ENCODE results near the gene PRC1. TPM values are rescaled to one million over a fixed set of nuclear protein-coding genes. Genes with fewer than 3 reads are reported as not detected.

PRC1 gene
- total and polyA plus RNA-seq, 2 donors = 8.3 to 75.8 TPM

GRCh38 chr15:90945091-90945490 is 49.2 kb downstream of the PRC1 start:
- no peak overlapping the region for H3K27ac ChIP-seq (ENCODE audit: low read depth)
- no peak for DNase-seq (ENCODE audit: extremely low spot score)
- no peaks in the 10 kb centered on the region for H3K4me1 ChIP-seq (ENCODE audit: insufficient read depth)
- 89% methylated on average over 7 of the region's 7 CpGs for WGBS
- no peak overlapping the region for H3K4me3 ChIP-seq (ENCODE audit: low read depth, low read length)
- H3K36me3 ChIP-seq (ENCODE audit: insufficient read depth) = peaks cover 9% of the 10 kb centered on the region

- WGBS = 92% methylated on average over 12 of the region's 12 CpGs
- no peaks in the 10 kb centered on the region for H3K4me1 ChIP-seq (ENCODE audit: insufficient read depth)
- no peak overlapping the region for H3K4me3 ChIP-seq (ENCODE audit: low read depth, low read length)
- H3K27ac ChIP-seq (ENCODE audit: low read depth) = no peak overlapping the region
- H3K36me3 ChIP-seq (ENCODE audit: insufficient read depth) = peaks cover 9% of the 10 kb centered on the region
- no peak for DNase-seq (ENCODE audit: extremely low spot score)
These were observed 51.8 kb downstream of the PRC1 start for GRCh38 chr15:90942354-90943120.

GRCh38 chr15:90941038-90941437 is 53.3 kb downstream of the PRC1 start:
- peaks cover 9% of the 10 kb centered on the region for H3K36me3 ChIP-seq (ENCODE audit: insufficient read depth)

GRCh38 chr15:90939756-90940155 is 54.6 kb downstream of the PRC1 start:
- Histone ChIP-seq H3K36me3 (ENCODE audit: insufficient read depth) (peaks cover 7% of the 10 kb centered on the region), H3K4me1 (ENCODE audit: insufficient read depth) (no peaks in the 10 kb centered on the region), H3K27ac (ENCODE audit: low read depth) (no peak overlapping the region), H3K4me3 (ENCODE audit: low read depth, low read length) (no peak overlapping the region)
- 77% methylated on average over 7 of the region's 7 CpGs for WGBS
- no peak for DNase-seq (ENCODE audit: extremely low spot score)

More at GRCh38 chr15:90941038-90941437, 53.3 kb downstream of the PRC1 start:
- DNase-seq (ENCODE audit: extremely low spot score) = no peak
- H3K4me3 ChIP-seq (ENCODE audit: low read depth, low read length) = no peak overlapping the region
- H3K4me1 ChIP-seq (ENCODE audit: insufficient read depth) = no peaks in the 10 kb centered on the region
- WGBS = 94% methylated on average over 4 of the region's 4 CpGs
- no peak overlapping the region for H3K27ac ChIP-seq (ENCODE audit: low read depth)

- Histone ChIP-seq H3K4me3 (ENCODE audit: low read depth, low read length) (no peak overlapping the region), H3K4me1 (ENCODE audit: insufficient read depth) (no peaks in the 10 kb centered on the region), H3K27ac (ENCODE audit: low read depth) (no peak overlapping the region), H3K36me3 (ENCODE audit: insufficient read depth) (peaks cover 7% of the 10 kb centered on the region)
- 93% methylated on average over 5 of the region's 5 CpGs for whole genome bisulfite sequencing
- DNase-seq (ENCODE audit: extremely low spot score) = no peak
These were observed 56.1 kb downstream of the PRC1 start for GRCh38 chr15:90938261-90938660.

- no peak for DNase-seq (ENCODE audit: extremely low spot score)
- Histone ChIP-seq H3K4me3 (ENCODE audit: low read depth, low read length) (no peak overlapping the region), H3K36me3 (ENCODE audit: insufficient read depth) (peaks cover 5% of the 10 kb centered on the region), H3K4me1 (ENCODE audit: insufficient read depth) (no peaks in the 10 kb centered on the region), H3K27ac (ENCODE audit: low read depth) (no peak overlapping the region)
- 72% methylated on average over 1 of the region's 1 CpG for WGBS
These were observed 57.5 kb downstream of the PRC1 start for GRCh38 chr15:90936823-90937222.

- no peak for DNase-seq (ENCODE audit: extremely low spot score)
- Histone ChIP-seq H3K4me3 (ENCODE audit: low read depth, low read length) (peak within 1 kb of the TSS; percentile 50), H3K36me3 (ENCODE audit: insufficient read depth) (no peaks in the 10 kb centered on the region), H3K27ac (ENCODE audit: low read depth) (peak within 1 kb of the TSS; percentile 71), H3K4me1 (ENCODE audit: insufficient read depth) (no peaks in the 10 kb centered on the region)
- under 1% methylated on average over 65 of the region's 65 CpGs for WGBS
These were observed 59.2 kb downstream of the PRC1 start, which contains the start of gene UNC45A for GRCh38 chr15:90934949-90935751. Gene UNC45A (plus strand): TSS chr15:90935285. CDS start chr15:90935325, 40 bp downstream.

- WGBS = 3% methylated on average over 19 of the region's 19 CpGs
- Histone ChIP-seq H3K4me3 (ENCODE audit: low read depth, low read length) (peak overlapping the region; percentile 50), H3K36me3 (ENCODE audit: insufficient read depth) (no peaks in the 10 kb centered on the region), H3K4me1 (ENCODE audit: insufficient read depth) (no peaks in the 10 kb centered on the region), H3K27ac (ENCODE audit: low read depth) (no peak overlapping the region)
- DNase-seq (ENCODE audit: extremely low spot score) = no peak
These were observed 59.9 kb downstream of the PRC1 start for GRCh38 chr15:90934256-90934948.

- no peak overlapping the region for H3K27ac ChIP-seq (ENCODE audit: low read depth)
- DNase-seq (ENCODE audit: extremely low spot score) = no peak
- H3K36me3 ChIP-seq (ENCODE audit: insufficient read depth) = no peaks in the 10 kb centered on the region
- no peaks in the 10 kb centered on the region for H3K4me1 ChIP-seq (ENCODE audit: insufficient read depth)
- no peak overlapping the region for H3K4me3 ChIP-seq (ENCODE audit: low read depth, low read length)
- 80% methylated on average over 1 of the region's 1 CpG for WGBS
These were observed 61.0 kb downstream of the PRC1 start for GRCh38 chr15:90933301-90933700.

GRCh38 chr15:90932660-90932991 is 61.7 kb downstream of the PRC1 start:
- WGBS = 20% methylated on average over 5 of the region's 5 CpGs
- no peaks in the 10 kb centered on the region for H3K36me3 ChIP-seq (ENCODE audit: insufficient read depth)
- no peak overlapping the region for H3K4me3 ChIP-seq (ENCODE audit: low read depth, low read length)
- no peaks in the 10 kb centered on the region for H3K4me1 ChIP-seq (ENCODE audit: insufficient read depth)
- H3K27ac ChIP-seq (ENCODE audit: low read depth) = no peak overlapping the region
- DNase-seq (ENCODE audit: extremely low spot score) = no peak

- H3K36me3 ChIP-seq (ENCODE audit: insufficient read depth) = no peaks in the 10 kb centered on the region
- peak; percentile 71 for DNase-seq (ENCODE audit: extremely low spot score)
- H3K27ac ChIP-seq (ENCODE audit: low read depth) = peak within 1 kb of the TSS; percentile 79
- H3K4me1 ChIP-seq (ENCODE audit: insufficient read depth) = no peaks in the 10 kb centered on the region
- peak within 1 kb of the TSS; percentile 62 for H3K4me3 ChIP-seq (ENCODE audit: low read depth, low read length)
- WGBS = 1% methylated on average over 52 of the region's 52 CpGs
These were observed 62.3 kb downstream of the PRC1 start, which contains the start of gene HDDC3 for GRCh38 chr15:90931828-90932659. Gene HDDC3 (minus strand): TSS chr15:90932549. CDS start chr15:90932540, 9 bp downstream.

GRCh38 chr15:90931575-90931827 is 62.8 kb downstream of the PRC1 start:
- WGBS = 39% methylated on average over 6 of the region's 6 CpGs
- no peaks in the 10 kb centered on the region for H3K36me3 ChIP-seq (ENCODE audit: insufficient read depth)
- peak overlapping the region; percentile 62 for H3K4me3 ChIP-seq (ENCODE audit: low read depth, low read length)
- H3K27ac ChIP-seq (ENCODE audit: low read depth) = no peak overlapping the region
- no peak for DNase-seq (ENCODE audit: extremely low spot score)
- H3K4me1 ChIP-seq (ENCODE audit: insufficient read depth) = no peaks in the 10 kb centered on the region

All from urinary bladder (tissue), 4 donors.